ENCODE measurements around the gene NTM.

Gene NTM

GRCh38 chr11:132111316-132111715 lies 740.9 kb downstream of the NTM start:
- Histone ChIP-seq H3K4me3 (ENCODE audit: low read depth, low read length) (no peak overlapping the region), H3K9me3 (ENCODE audit: control insufficient read depth, insufficient read depth, low read length) (no peaks in the 10 kb centered on the region), H3K36me3 (ENCODE audit: control insufficient read depth, insufficient read depth, low read length) (no peaks in the 10 kb centered on the region), H3K27me3 (ENCODE audit: control insufficient read depth, insufficient read depth, low read length) (no peaks in the 10 kb centered on the region), H3K9ac (ENCODE audit: low read depth, low read length) (no peak overlapping the region), H3K4me1 (ENCODE audit: control insufficient read depth, insufficient read depth, low read length) (peaks cover 16% of the 10 kb centered on the region)

GRCh38 chr11:132111838-132112237 lies 741.4 kb downstream of the NTM start:
- H3K9me3 ChIP-seq (ENCODE audit: control insufficient read depth, insufficient read depth, low read length): no peaks in the 10 kb centered on the region

GRCh38 chr11:132112846-132113245 lies 742.4 kb downstream of the NTM start:
- H3K9me3 ChIP-seq (ENCODE audit: control insufficient read depth, insufficient read depth, low read length): no peaks in the 10 kb centered on the region
- H3K4me3 ChIP-seq (ENCODE audit: low read depth, low read length): no peak overlapping the region
- H3K4me1 ChIP-seq (ENCODE audit: control insufficient read depth, insufficient read depth, low read length): peaks cover 18% of the 10 kb centered on the region
- H3K27me3 ChIP-seq (ENCODE audit: control insufficient read depth, insufficient read depth, low read length): no peaks in the 10 kb centered on the region
- no peak overlapping the region for H3K9ac ChIP-seq (ENCODE audit: low read depth, low read length)
- H3K36me3 ChIP-seq (ENCODE audit: control insufficient read depth, insufficient read depth, low read length): no peaks in the 10 kb centered on the region

More at GRCh38 chr11:132111838-132112237, 741.4 kb downstream of the NTM start:
- H3K36me3 ChIP-seq (ENCODE audit: control insufficient read depth, insufficient read depth, low read length): no peaks in the 10 kb centered on the region
- H3K9ac ChIP-seq (ENCODE audit: low read depth, low read length): no peak overlapping the region
- no peaks in the 10 kb centered on the region for H3K27me3 ChIP-seq (ENCODE audit: control insufficient read depth, insufficient read depth, low read length)
- no peak overlapping the region for H3K4me3 ChIP-seq (ENCODE audit: low read depth, low read length)
- peaks cover 18% of the 10 kb centered on the region for H3K4me1 ChIP-seq (ENCODE audit: control insufficient read depth, insufficient read depth, low read length)

GRCh38 chr11:132114185-132114584 lies 743.8 kb downstream of the NTM start:
- Histone ChIP-seq H3K27me3 (ENCODE audit: control insufficient read depth, insufficient read depth, low read length) (no peaks in the 10 kb centered on the region), H3K9me3 (ENCODE audit: control insufficient read depth, insufficient read depth, low read length) (no peaks in the 10 kb centered on the region), H3K4me1 (ENCODE audit: control insufficient read depth, insufficient read depth, low read length) (peaks cover 18% of the 10 kb centered on the region), H3K9ac (ENCODE audit: low read depth, low read length) (no peak overlapping the region), H3K4me3 (ENCODE audit: low read depth, low read length) (no peak overlapping the region), H3K36me3 (ENCODE audit: control insufficient read depth, insufficient read depth, low read length) (no peaks in the 10 kb centered on the region)

GRCh38 chr11:132114743-132115142 lies 744.3 kb downstream of the NTM start:
- Histone ChIP-seq H3K27me3 (ENCODE audit: control insufficient read depth, insufficient read depth, low read length) (no peaks in the 10 kb centered on the region), H3K4me1 (ENCODE audit: control insufficient read depth, insufficient read depth, low read length) (peaks cover 18% of the 10 kb centered on the region), H3K9ac (ENCODE audit: low read depth, low read length) (no peak overlapping the region), H3K4me3 (ENCODE audit: low read depth, low read length) (no peak overlapping the region), H3K9me3 (ENCODE audit: control insufficient read depth, insufficient read depth, low read length) (no peaks in the 10 kb centered on the region), H3K36me3 (ENCODE audit: control insufficient read depth, insufficient read depth, low read length) (no peaks in the 10 kb centered on the region)

- Histone ChIP-seq H3K36me3 (ENCODE audit: control insufficient read depth, insufficient read depth, low read length) (no peaks in the 10 kb centered on the region), H3K9ac (ENCODE audit: low read depth, low read length) (no peak overlapping the region), H3K4me3 (ENCODE audit: low read depth, low read length) (no peak overlapping the region), H3K27me3 (ENCODE audit: control insufficient read depth, insufficient read depth, low read length) (no peaks in the 10 kb centered on the region), H3K4me1 (ENCODE audit: control insufficient read depth, insufficient read depth, low read length) (peaks cover 19% of the 10 kb centered on the region), H3K9me3 (ENCODE audit: control insufficient read depth, insufficient read depth, low read length) (no peaks in the 10 kb centered on the region)
Measured at GRCh38 chr11:132115454-132115853, 745.0 kb downstream of the NTM start.

GRCh38 chr11:132116516-132116915 lies 746.1 kb downstream of the NTM start:
- Histone ChIP-seq H3K4me1 (ENCODE audit: control insufficient read depth, insufficient read depth, low read length) (peaks cover 21% of the 10 kb centered on the region), H3K9me3 (ENCODE audit: control insufficient read depth, insufficient read depth, low read length) (no peaks in the 10 kb centered on the region), H3K4me3 (ENCODE audit: low read depth, low read length) (no peak overlapping the region), H3K36me3 (ENCODE audit: control insufficient read depth, insufficient read depth, low read length) (no peaks in the 10 kb centered on the region), H3K9ac (ENCODE audit: low read depth, low read length) (no peak overlapping the region), H3K27me3 (ENCODE audit: control insufficient read depth, insufficient read depth, low read length) (no peaks in the 10 kb centered on the region)

- H3K36me3 ChIP-seq (ENCODE audit: control insufficient read depth, insufficient read depth, low read length): no peaks in the 10 kb centered on the region
- peaks cover 29% of the 10 kb centered on the region for H3K4me1 ChIP-seq (ENCODE audit: control insufficient read depth, insufficient read depth, low read length)
- H3K9ac ChIP-seq (ENCODE audit: low read depth, low read length): no peak overlapping the region
- H3K4me3 ChIP-seq (ENCODE audit: low read depth, low read length): no peak overlapping the region
- H3K9me3 ChIP-seq (ENCODE audit: control insufficient read depth, insufficient read depth, low read length): no peaks in the 10 kb centered on the region
- H3K27me3 ChIP-seq (ENCODE audit: control insufficient read depth, insufficient read depth, low read length): no peaks in the 10 kb centered on the region
Measured at GRCh38 chr11:132118661-132119060, 748.2 kb downstream of the NTM start.

- Histone ChIP-seq H3K9me3 (ENCODE audit: control insufficient read depth, insufficient read depth, low read length) (no peaks in the 10 kb centered on the region), H3K36me3 (ENCODE audit: control insufficient read depth, insufficient read depth, low read length) (no peaks in the 10 kb centered on the region), H3K4me1 (ENCODE audit: control insufficient read depth, insufficient read depth, low read length) (peaks cover 29% of the 10 kb centered on the region), H3K9ac (ENCODE audit: low read depth, low read length) (no peak overlapping the region), H3K4me3 (ENCODE audit: low read depth, low read length) (no peak overlapping the region), H3K27me3 (ENCODE audit: control insufficient read depth, insufficient read depth, low read length) (no peaks in the 10 kb centered on the region)
Measured at GRCh38 chr11:132119573-132119972, 749.2 kb downstream of the NTM start.

- no peaks in the 10 kb centered on the region for H3K36me3 ChIP-seq (ENCODE audit: control insufficient read depth, insufficient read depth, low read length)
- H3K4me1 ChIP-seq (ENCODE audit: control insufficient read depth, insufficient read depth, low read length): peaks cover 14% of the 10 kb centered on the region
- peaks cover 4% of the 10 kb centered on the region for H3K27me3 ChIP-seq (ENCODE audit: control insufficient read depth, insufficient read depth, low read length)
- H3K9me3 ChIP-seq (ENCODE audit: control insufficient read depth, insufficient read depth, low read length): no peaks in the 10 kb centered on the region
- H3K4me3 ChIP-seq (ENCODE audit: low read depth, low read length): no peak overlapping the region
- H3K9ac ChIP-seq (ENCODE audit: low read depth, low read length): no peak overlapping the region
Measured at GRCh38 chr11:132122735-132123134, 752.3 kb downstream of the NTM start.

- no peak overlapping the region for H3K9ac ChIP-seq (ENCODE audit: low read depth, low read length)
- H3K9me3 ChIP-seq (ENCODE audit: control insufficient read depth, insufficient read depth, low read length): no peaks in the 10 kb centered on the region
- peaks cover 4% of the 10 kb centered on the region for H3K27me3 ChIP-seq (ENCODE audit: control insufficient read depth, insufficient read depth, low read length)
- no peak overlapping the region for H3K4me3 ChIP-seq (ENCODE audit: low read depth, low read length)
- no peaks in the 10 kb centered on the region for H3K36me3 ChIP-seq (ENCODE audit: control insufficient read depth, insufficient read depth, low read length)
- H3K4me1 ChIP-seq (ENCODE audit: control insufficient read depth, insufficient read depth, low read length): peaks cover 14% of the 10 kb centered on the region
Measured at GRCh38 chr11:132123449-132123848, 753.0 kb downstream of the NTM start.

- H3K4me1 ChIP-seq (ENCODE audit: control insufficient read depth, insufficient read depth, low read length): peaks cover 14% of the 10 kb centered on the region
- H3K4me3 ChIP-seq (ENCODE audit: low read depth, low read length): no peak overlapping the region
- peaks cover 4% of the 10 kb centered on the region for H3K27me3 ChIP-seq (ENCODE audit: control insufficient read depth, insufficient read depth, low read length)
- H3K9ac ChIP-seq (ENCODE audit: low read depth, low read length): no peak overlapping the region
- no peaks in the 10 kb centered on the region for H3K36me3 ChIP-seq (ENCODE audit: control insufficient read depth, insufficient read depth, low read length)
- no peaks in the 10 kb centered on the region for H3K9me3 ChIP-seq (ENCODE audit: control insufficient read depth, insufficient read depth, low read length)
Measured at GRCh38 chr11:132123854-132124835, 753.7 kb downstream of the NTM start.
